Suprapubic skin (tissue), 3 donors: ENCODE data around the gene OR6J1.

Experiments used
- CTCF ChIP-seq, 2 donors: fragments of 200-600 bp in 1 of 2; fragments of 450-650 bp in 1 of 2; sonication (generic) in 1 of 2; IDR thresholded peaks; one replicate each; pipeline ENCODE4 v1.5.1; 2016 to 2019; ENCODE audit warnings: antibody characterized with exemption in 2 of 2, mild to moderate bottlenecking in 1 of 2, moderate library complexity in 1 of 2
- EP300 ChIP-seq: sonication (generic); formaldehyde crosslinking; IDR thresholded peaks from one replicate; pipeline ENCODE4 v1.6.1; 2017; ENCODE audit warnings: antibody characterized with exemption
- POLR2A ChIP-seq, 2 donors: fragments of 450-650 bp; IDR thresholded peaks; one replicate each; pipeline ENCODE4 v1.6.1; 2017; ENCODE audit warnings: antibody characterized with exemption in 2 of 2, mild to moderate bottlenecking in 2 of 2, moderate library complexity in 2 of 2

- TF ChIP-seq CTCF (IDR thresholded peaks at IDR 0.05) (no peak), POLR2A (IDR thresholded peaks at IDR 0.05) (no peak), EP300 (no peak)
Observed at GRCh38 chr14:22691171-22691570, 47.0 kb upstream of the OR6J1 start.
